ENCODE data around the gene LARP4B. TPM values are rescaled to one million over a fixed set of nuclear protein-coding genes. Genes with fewer than 3 reads are reported as not detected.

LARP4B gene
- total and polyA plus RNA-seq, 2 of the 13 experiments (the other 11 are each of a cell fraction or from before 2014, with no cell fraction given) = 19.5 to 30.2 TPM

GRCh38 chr10:974038-974784 is 42.7 kb upstream of the LARP4B start (continued):
- TF ChIP-seq MXI1 (IDR thresholded peaks at IDR 0.05; ENCODE audit: borderline replicate concordance, low read depth, low read length) (no peak; the same call in 2 of the 3 replicates), SP140L (CRISPR knock-in tag; IDR thresholded peaks at IDR 0.05; ENCODE audit: borderline replicate concordance) (no peak), KLF9 (CRISPR knock-in tag; IDR thresholded peaks at IDR 0.05; ENCODE audit: low read depth) (no peak), ZNF280B (CRISPR knock-in tag; IDR thresholded peaks at IDR 0.05; ENCODE audit: borderline replicate concordance) (no peak), AGO1 (IDR thresholded peaks at IDR 0.05; ENCODE audit: low read depth, low read length, poor library complexity, severe bottlenecking) (no peak), CENPT (CRISPR knock-in tag; IDR thresholded peaks at IDR 0.05; ENCODE audit: low read depth) (no peak), ZNF646 (CRISPR knock-in tag; IDR thresholded peaks at IDR 0.05) (no peak), POLR2AphosphoS2 (IDR thresholded peaks at IDR 0.05; ENCODE audit: low read depth, low read length) (no peak), ZHX1 (CRISPR knock-in tag; IDR thresholded peaks at IDR 0.05; ENCODE audit: low read depth) (no peak), MAFF (IDR thresholded peaks at IDR 0.05; ENCODE audit: low read depth, low read length) (peak; percentile 47; the same call in 1 of the 2 replicates), FOXA3 (CRISPR knock-in tag; IDR thresholded peaks at IDR 0.05) (peak; percentile 80), ZMYM3 (CRISPR knock-in tag; IDR thresholded peaks at IDR 0.05) (peak; percentile 18; the same call in 1 of the 2 replicates), GATA4 (IDR thresholded peaks at IDR 0.05; ENCODE audit: borderline replicate concordance, low read depth) (no peak), THAP7 (CRISPR knock-in tag; IDR thresholded peaks at IDR 0.05) (no peak), ZNF260 (CRISPR knock-in tag; IDR thresholded peaks at IDR 0.05; ENCODE audit: borderline replicate concordance, low read depth) (no peak), ZNF17 (CRISPR knock-in tag; IDR thresholded peaks at IDR 0.05) (no peak), ZNF317 (CRISPR knock-in tag; IDR thresholded peaks at IDR 0.05) (peak; percentile 60; the same call in 1 of the 2 replicates), MIER2 (CRISPR knock-in tag; IDR thresholded peaks at IDR 0.05) (peak; percentile 18; the same call in 1 of the 2 replicates)
